Colonic mucosa (tissue), 4 donors: ENCODE measurements around the gene ZNF280A. TPM values are rescaled to one million over a fixed set of nuclear protein-coding genes. Genes with fewer than 3 reads are reported as not detected.

Source experiments
- DNase-seq: peaks from one replicate; pipeline ENCODE4 v3.0.0-alpha.2; 2020
- H3K27ac ChIP-seq: fragments of 200-600 bp; one replicate; pipeline ENCODE4 v1.8.0; 2021
- H3K27me3 ChIP-seq: fragments of 200-600 bp; one replicate; pipeline ENCODE4 v1.8.0; 2021
- H3K36me3 ChIP-seq: fragments of 200-600 bp; one replicate; pipeline ENCODE4 v1.8.0; 2021
- H3K4me1 ChIP-seq: fragments of 200-600 bp; one replicate; pipeline ENCODE4 v1.8.0; 2021; ENCODE audit warnings: mild to moderate bottlenecking
- H3K4me3 ChIP-seq: fragments of 200-600 bp; one replicate; pipeline ENCODE4 v1.8.0; 2021
- H3K9ac ChIP-seq, 2 donors: one replicate each; pipeline ENCODE4 v1.7.0; 2013; ENCODE audit warnings: control low read depth in 2 of 2, low read depth in 2 of 2, low read length in 2 of 2
- H3K9me3 ChIP-seq: fragments of 200-600 bp; one replicate; pipeline ENCODE4 v1.8.0; 2021
- CTCF ChIP-seq: fragments of 200-600 bp; IDR thresholded peaks from one replicate; pipeline ENCODE4 v1.8.0; 2022; ENCODE audit warnings: antibody characterized with exemption, mild to moderate bottlenecking
- intact Hi-C: fragments of 100-400 bp; cut with DNase I; formaldehyde crosslinking; loops from one replicate; pipeline ENCODE4 v1.14.1; 2022
- total RNA-seq, 2 donors: library from RNA; stranded (reverse); fragmentation: NEBNext Ultra II Directional in 1 of 2; extraction: Animal tissue kit (Norgen Biotek cat#: 25700) in 1 of 2; gene quantifications; one replicate each; pipeline ENCODE4 v1.2.1, GENCODE V29; 2021
- donor health status: healthy.
- donor health status: DM: no; HTN: no; CAD: no.
- donor health status: DM: no; HTN: no; CAD: no.

Gene ZNF280A
- total RNA-seq, 2 donors from 2014 or later = not detected

GRCh38 chr22:22558071-22558971 is 38.3 kb upstream of the ZNF280A start:
- no peak overlapping the region for H3K9ac ChIP-seq
- intact Hi-C loops = no loop called here

GRCh38 chr22:22556995-22557925 is 37.2 kb upstream of the ZNF280A start:
- no peak for TF ChIP-seq CTCF
- no peak for DNase-seq

More at GRCh38 chr22:22558071-22558971, 38.3 kb upstream of the ZNF280A start:
- Histone ChIP-seq H3K27me3 (no peaks in the 10 kb centered on the region), H3K36me3 (no peaks in the 10 kb centered on the region), H3K27ac (no peak overlapping the region), H3K4me1 (no peaks in the 10 kb centered on the region), H3K4me3 (no peak overlapping the region), H3K9me3 (no peaks in the 10 kb centered on the region)
- DNase-seq = no peak
- no peak for TF ChIP-seq CTCF

GRCh38 chr22:22556578-22556977 is 36.5 kb upstream of the ZNF280A start:
- no peak for DNase-seq
- no peaks in the 10 kb centered on the region for H3K4me1 ChIP-seq
- no peaks in the 10 kb centered on the region for H3K9me3 ChIP-seq
- intact Hi-C loops = no loop called here
- no peaks in the 10 kb centered on the region for H3K36me3 ChIP-seq
- H3K27ac ChIP-seq = no peak overlapping the region
- H3K4me3 ChIP-seq = no peak overlapping the region
- no peaks in the 10 kb centered on the region for H3K27me3 ChIP-seq
- no peak for TF ChIP-seq CTCF
- no peak overlapping the region for H3K9ac ChIP-seq

More at GRCh38 chr22:22556995-22557925, 37.2 kb upstream of the ZNF280A start:
- no peaks in the 10 kb centered on the region for H3K36me3 ChIP-seq
- intact Hi-C loops = no loop called here
- H3K4me3 ChIP-seq = no peak overlapping the region
- no peak overlapping the region for H3K27ac ChIP-seq
- no peak overlapping the region for H3K9ac ChIP-seq
- H3K27me3 ChIP-seq = no peaks in the 10 kb centered on the region
- H3K9me3 ChIP-seq = no peaks in the 10 kb centered on the region
- no peaks in the 10 kb centered on the region for H3K4me1 ChIP-seq

- no peaks in the 10 kb centered on the region for H3K9me3 ChIP-seq
- intact Hi-C loops = no loop called here
- H3K27ac ChIP-seq = no peak overlapping the region
- no peak for DNase-seq
- no peaks in the 10 kb centered on the region for H3K27me3 ChIP-seq
- no peak overlapping the region for H3K9ac ChIP-seq
- H3K4me3 ChIP-seq = no peak overlapping the region
- no peaks in the 10 kb centered on the region for H3K4me1 ChIP-seq
- no peak for TF ChIP-seq CTCF
- H3K36me3 ChIP-seq = no peaks in the 10 kb centered on the region
These were observed 35.5 kb upstream of the ZNF280A start for GRCh38 chr22:22555596-22555995.

GRCh38 chr22:22554587-22555284 is 34.7 kb upstream of the ZNF280A start:
- H3K9ac ChIP-seq = no peak overlapping the region
- no peak for TF ChIP-seq CTCF
- intact Hi-C loops = no loop called here

More at GRCh38 chr22:22554587-22555284, 34.7 kb upstream of the ZNF280A start:
- Histone ChIP-seq H3K9me3 (no peaks in the 10 kb centered on the region), H3K27ac (no peak overlapping the region), H3K4me3 (no peak overlapping the region), H3K36me3 (no peaks in the 10 kb centered on the region), H3K27me3 (no peaks in the 10 kb centered on the region), H3K4me1 (no peaks in the 10 kb centered on the region)
- DNase-seq = no peak
